HG02870 (cell line): ENCODE measurements around the gene AJAP1.

ENCODE experiments used
- ATAC-seq: cut with Tn5 transposase; IDR thresholded peaks from one replicate; pipeline ENCODE4 v1.9.1; 2021; ENCODE audit warnings: mild to moderate bottlenecking, moderate library complexity; ENCODE audit not compliant: unreplicated experiment

The AJAP1 gene

GRCh38 chr1:4630561-4630960 lies 23.8 kb upstream of the AJAP1 start:
- no peak for ATAC-seq

DNA sequence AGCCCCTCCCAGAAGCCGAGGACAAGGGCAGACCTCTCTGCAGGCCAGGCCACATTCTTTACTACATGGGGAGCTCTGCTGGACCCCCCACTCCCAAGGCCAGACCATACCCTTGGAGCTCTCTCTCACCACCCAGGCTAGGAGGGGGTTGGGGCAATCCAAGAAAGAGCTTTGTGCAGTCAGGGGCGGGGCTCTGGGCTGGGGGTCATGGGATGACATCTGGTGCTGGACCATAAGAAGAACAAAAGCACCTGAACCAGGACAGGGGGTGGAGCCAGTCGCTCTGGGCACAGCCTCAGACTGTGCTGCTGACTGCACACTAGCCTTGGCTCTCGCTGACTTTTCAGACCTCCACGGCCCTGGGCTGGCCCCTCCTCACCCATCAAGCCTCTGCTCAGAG lies 23.1 kb upstream of the AJAP1 start:
- no peak for ATAC-seq

- ATAC-seq: no peak
Measured at GRCh38 chr1:4633346-4633745, 21.1 kb upstream of the AJAP1 start.

GRCh38 chr1:4634156-4634792 lies 20.1 kb upstream of the AJAP1 start:
- no peak for ATAC-seq

DNA sequence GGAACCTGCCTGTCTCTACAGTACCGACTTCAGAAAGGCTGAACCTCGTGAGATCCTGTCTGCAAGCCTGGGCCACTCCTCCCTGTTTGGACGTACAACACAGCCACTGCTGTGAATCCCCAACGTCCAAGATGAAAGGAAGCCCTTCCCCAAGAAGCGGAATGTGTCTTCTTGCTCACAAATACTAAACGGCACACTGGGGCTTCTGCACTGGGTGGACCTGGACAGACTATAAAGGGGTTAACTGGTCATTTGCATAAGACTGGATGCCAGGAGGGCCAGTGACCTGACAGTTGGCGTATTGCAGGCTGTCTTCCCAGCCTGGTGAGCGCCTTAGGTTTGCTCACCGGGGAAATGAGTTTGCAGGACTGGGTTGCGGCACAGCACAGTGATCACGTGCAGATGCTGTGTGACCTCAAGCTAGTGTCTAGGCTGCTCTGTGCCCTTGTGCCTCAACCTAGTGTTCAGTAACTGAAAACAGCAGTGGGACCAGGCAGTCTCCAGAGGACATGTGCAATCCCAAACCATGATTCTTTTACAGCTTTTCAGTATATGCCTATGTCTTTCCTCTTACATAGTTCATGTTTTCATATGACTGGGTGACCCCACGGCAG lies 19.5 kb upstream of the AJAP1 start:
- no peak for ATAC-seq

GRCh38 chr1:4636186-4636585 lies 18.2 kb upstream of the AJAP1 start:
- no peak for ATAC-seq

GRCh38 chr1:4636644-4637380 lies 17.6 kb upstream of the AJAP1 start:
- no peak for ATAC-seq

DNA sequence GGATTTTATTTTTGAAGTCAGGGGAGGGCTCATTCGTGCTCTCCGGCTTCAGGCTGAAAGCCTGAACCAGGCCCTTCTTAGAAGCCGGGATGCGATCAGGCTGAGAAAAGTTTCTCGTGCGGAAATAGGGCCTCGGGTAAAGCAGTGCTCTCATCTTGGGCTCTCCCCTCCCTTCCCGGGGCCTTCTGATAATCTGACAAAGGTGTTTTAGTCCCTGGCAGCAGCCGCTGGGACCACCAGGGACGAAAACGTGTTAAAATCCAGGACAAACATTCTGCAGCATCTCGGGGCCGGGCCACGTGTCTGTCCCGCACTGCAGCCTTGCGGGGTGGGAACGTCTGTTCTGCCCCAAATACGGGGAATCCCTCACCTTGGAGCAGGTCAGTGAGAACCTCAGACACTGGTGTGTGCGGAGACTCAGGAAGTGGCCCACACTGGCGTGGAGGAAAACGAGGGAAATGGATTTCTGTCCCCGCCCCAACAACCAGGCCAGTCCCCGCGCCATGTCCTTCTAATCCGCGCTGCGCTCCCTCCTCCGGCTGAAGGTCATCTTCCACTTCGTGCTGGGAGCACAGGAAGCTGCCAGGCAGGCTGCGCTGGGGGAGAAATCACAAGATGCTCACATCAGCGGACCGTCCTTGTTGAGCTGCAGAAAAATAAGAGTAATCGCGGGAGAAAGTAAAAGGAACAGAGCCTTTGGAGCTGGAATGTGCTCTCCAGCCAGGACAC lies 16.6 kb upstream of the AJAP1 start:
- no peak for ATAC-seq

- no peak for ATAC-seq
Measured at GRCh38 chr1:4638345-4638729, 16.1 kb upstream of the AJAP1 start.

GRCh38 chr1:4640931-4641330 lies 13.5 kb upstream of the AJAP1 start:
- no peak for ATAC-seq

GRCh38 chr1:4647391-4647790 lies 7.0 kb upstream of the AJAP1 start:
- no peak for ATAC-seq

DNA sequence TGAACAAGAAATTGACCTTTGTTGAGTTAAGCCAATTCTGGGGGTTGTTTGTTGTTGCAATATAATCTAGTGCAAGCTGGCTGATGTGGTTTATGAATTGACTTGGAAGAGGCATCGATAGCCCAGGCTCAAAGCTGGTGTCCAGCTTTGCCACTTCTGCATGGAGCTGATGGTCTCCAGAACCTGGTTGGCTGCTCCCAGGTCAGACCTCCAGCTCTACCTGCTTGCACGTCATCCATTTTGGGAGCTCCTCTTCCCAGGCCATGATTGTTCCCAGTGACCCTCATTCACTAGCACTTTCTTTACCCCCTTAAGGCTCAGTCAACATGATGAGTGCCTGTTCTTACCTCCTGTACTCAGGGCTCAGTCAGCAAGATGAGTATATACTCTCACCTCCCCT lies 5.8 kb upstream of the AJAP1 start:
- ATAC-seq: no peak

GRCh38 chr1:4650481-4650880 lies 3.9 kb upstream of the AJAP1 start:
- no peak for ATAC-seq

GRCh38 chr1:4650981-4651380 lies 3.4 kb upstream of the AJAP1 start:
- ATAC-seq: no peak

DNA sequence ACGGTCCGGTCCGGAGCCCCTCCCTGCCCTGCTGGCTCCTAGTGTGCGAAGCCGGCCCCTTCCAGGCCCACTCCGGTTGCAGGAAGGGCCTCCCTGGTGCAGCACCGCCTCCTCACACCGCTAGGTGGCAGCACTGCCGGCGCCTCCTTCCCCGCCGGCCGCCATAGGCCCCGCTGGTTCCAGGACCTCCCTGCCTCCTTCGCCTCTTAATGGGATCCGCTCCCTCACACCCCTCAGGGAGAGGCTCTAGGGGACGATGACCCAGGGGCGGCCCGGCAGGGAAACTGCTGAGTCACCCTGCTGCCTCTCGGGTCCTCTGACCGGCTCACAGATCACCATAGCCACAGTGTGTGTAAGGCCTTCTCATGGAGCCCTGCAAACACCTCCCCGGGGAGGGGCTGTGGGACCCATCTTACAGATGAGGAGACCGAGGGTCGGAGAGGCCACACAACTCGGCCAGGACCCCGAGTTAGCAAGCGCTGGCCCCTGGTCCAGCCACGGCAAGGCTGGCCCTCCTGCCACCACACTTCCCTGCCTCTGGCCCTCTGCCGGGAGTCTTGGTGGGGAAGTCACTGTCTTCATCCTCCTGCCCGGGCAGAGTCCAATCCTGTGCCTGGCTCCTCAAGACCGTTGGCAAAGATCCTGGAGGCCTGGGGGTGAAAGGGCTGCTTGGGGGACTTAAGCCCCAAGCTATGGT lies 1.6 kb upstream of the AJAP1 start:
- ATAC-seq: peak; percentile 68

- ATAC-seq: no peak
Measured at GRCh38 chr1:4653328-4653660, 1.1 kb upstream of the AJAP1 start.

GRCh38 chr1:4654764-4655673 lies 610 bp downstream of the AJAP1 start:
- no peak for ATAC-seq

GRCh38 chr1:4655674-4656532 lies 1.5 kb downstream of the AJAP1 start:
- ATAC-seq: no peak

DNA sequence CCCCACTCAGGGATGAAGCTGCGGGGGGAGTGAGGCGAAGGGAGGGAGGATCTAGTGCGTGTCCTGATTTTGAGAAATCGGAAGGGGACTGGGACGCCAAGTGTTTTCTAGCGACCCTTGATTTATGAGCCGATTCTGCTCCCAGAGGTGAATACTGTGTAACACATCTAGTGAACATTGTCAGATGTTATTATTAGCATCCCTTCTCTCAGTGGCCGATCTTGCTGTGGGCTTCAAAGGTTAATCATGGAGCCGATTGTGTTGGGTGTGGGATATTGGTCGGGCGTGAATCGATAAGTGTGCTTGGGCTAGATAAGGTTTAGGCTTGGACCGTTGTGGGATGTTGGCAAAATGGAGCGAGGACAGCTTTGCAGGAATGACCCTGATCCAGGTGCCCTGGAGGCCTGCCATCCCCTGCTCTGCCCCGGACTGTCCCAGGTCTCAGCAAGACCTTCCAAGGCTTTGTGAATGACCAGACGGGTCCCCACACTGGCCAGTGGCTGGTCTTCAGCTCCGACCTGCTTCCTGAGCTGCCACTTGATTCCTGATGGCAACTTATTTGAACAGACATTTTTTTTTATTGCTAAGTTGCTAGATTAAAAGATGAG lies 2.2 kb downstream of the AJAP1 start:
- no peak for ATAC-seq
